ENCODE results near the gene ABCG2. TPM values are rescaled to one million over a fixed set of nuclear protein-coding genes. Genes with fewer than 3 reads are reported as not detected.
"Not testable (repeated sequence)": the region's sequence is repeated elsewhere in the genome, so short reads cannot be mapped to it uniquely, and the experiment has no call there.

Gene ABCG2
- total RNA-seq, 2 donors from 2014 or later: 1.0 to 2.9 TPM

- no peak overlapping the region for H3K27ac ChIP-seq
- no peak overlapping the region for H3K4me3 ChIP-seq
- no peaks in the 10 kb centered on the region for H3K9me3 ChIP-seq
- DNase-seq (ENCODE audit: low spot score): no peak
- H3K27me3 ChIP-seq: no peaks in the 10 kb centered on the region
- no peak for TF ChIP-seq CTCF (IDR thresholded peaks at IDR 0.05)
- no peaks in the 10 kb centered on the region for H3K36me3 ChIP-seq
- peaks cover 0 to 5% of the 10 kb centered on the region in 2 donors for H3K4me1 ChIP-seq
Observed at GRCh38 chr4:88110826-88111225, 47.6 kb downstream of the ABCG2 start.

GRCh38 chr4:88109123-88109881 is 49.1 kb downstream of the ABCG2 start:
- Histone ChIP-seq H3K27ac (no peak overlapping the region), H3K27me3 (no peaks in the 10 kb centered on the region), H3K4me1 (peaks cover 0 to 5% of the 10 kb centered on the region in 2 donors), H3K9me3 (no peaks in the 10 kb centered on the region), H3K36me3 (no peaks in the 10 kb centered on the region), H3K4me3 (no peak overlapping the region)
- DNase-seq (ENCODE audit: low spot score): no peak
- no peak for TF ChIP-seq CTCF (IDR thresholded peaks at IDR 0.05)

GRCh38 chr4:88108747-88109122 is 49.7 kb downstream of the ABCG2 start:
- Histone ChIP-seq H3K27ac (no peak overlapping the region), H3K4me1 (peaks cover 0 to 5% of the 10 kb centered on the region in 2 donors), H3K9me3 (no peaks in the 10 kb centered on the region), H3K4me3 (no peak overlapping the region), H3K36me3 (no peaks in the 10 kb centered on the region), H3K27me3 (no peaks in the 10 kb centered on the region)
- no peak for DNase-seq (ENCODE audit: low spot score)
- TF ChIP-seq CTCF (IDR thresholded peaks at IDR 0.05): no peak

GRCh38 chr4:88108108-88108465 is 50.4 kb downstream of the ABCG2 start:
- not testable (repeated sequence) for H3K27ac ChIP-seq; H3K36me3 ChIP-seq; H3K27me3 ChIP-seq; DNase-seq (ENCODE audit: low spot score); H3K4me1 ChIP-seq; H3K9me3 ChIP-seq; H3K4me3 ChIP-seq

GRCh38 chr4:88107406-88108107 is 50.9 kb downstream of the ABCG2 start:
- Histone ChIP-seq H3K27ac (no peak overlapping the region), H3K4me3 (no peak overlapping the region)
- DNase-seq (ENCODE audit: low spot score): no peak

More at GRCh38 chr4:88107406-88108107, 50.9 kb downstream of the ABCG2 start:
- H3K4me1 ChIP-seq: peaks cover 0 to 5% of the 10 kb centered on the region in 2 donors
- H3K9me3 ChIP-seq: no peaks in the 10 kb centered on the region
- no peaks in the 10 kb centered on the region for H3K36me3 ChIP-seq
- no peak for TF ChIP-seq CTCF (IDR thresholded peaks at IDR 0.05)
- H3K27me3 ChIP-seq: no peaks in the 10 kb centered on the region

Data from right atrium auricular region (tissue), 2 donors.